ENCODE measurements around the gene IRF8. TPM values are rescaled to one million over a fixed set of nuclear protein-coding genes. Genes with fewer than 3 reads are reported as not detected.

The IRF8 gene
- total RNA-seq, 3 donors from 2014 or later = 16.7 to 121 (median 20.2) TPM

DNA sequence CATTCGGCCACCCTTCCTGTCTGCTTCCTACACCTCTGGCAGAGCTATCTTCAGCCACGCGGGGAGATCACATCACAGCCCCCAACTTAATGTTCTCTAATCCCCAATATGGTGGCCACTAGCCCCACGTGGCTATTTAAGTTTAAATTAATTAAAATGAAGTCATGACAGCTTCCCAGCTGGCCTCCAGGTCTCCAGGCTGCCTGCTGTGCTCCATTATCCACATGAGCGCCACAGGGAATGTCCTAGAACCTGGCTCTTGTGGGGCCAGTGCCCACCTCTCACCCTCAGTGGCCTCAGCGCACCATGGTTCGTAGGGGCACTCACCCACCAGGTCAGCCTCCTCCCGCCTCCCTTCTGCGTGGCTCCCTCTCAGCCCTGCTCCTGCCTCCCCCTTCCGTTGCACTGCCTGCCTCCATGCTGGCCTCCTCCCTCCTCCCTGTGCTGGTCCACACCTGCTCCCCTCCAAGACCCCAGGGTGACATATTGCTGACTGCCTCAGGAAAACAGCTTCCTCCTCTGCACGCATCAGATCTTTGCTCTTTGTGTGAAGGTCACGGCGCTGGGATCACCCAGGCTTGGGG, 47.7 kb downstream of the IRF8 start:
- Histone ChIP-seq H3K27me3 (peaks cover 0 to 46% of the 10 kb centered on the region in 2 donors), H3K4me1 (no peaks in the 10 kb centered on the region), H3K36me3 (no peaks in the 10 kb centered on the region), H3K4me3 (no peak overlapping the region), H3K27ac (no peak overlapping the region), H3K9me3 (no peaks in the 10 kb centered on the region)
- DNase-seq (ENCODE audit: low spot score in 2 of 2) = no peak
- intact Hi-C loops (cut with DNase I; ENCODE audit: low total_unique reads) = no loop called here
- TF ChIP-seq POLR2AphosphoS5 (IDR thresholded peaks at IDR 0.05) (no peak), POLR2A (IDR thresholded peaks at IDR 0.05) (no peak)
- TF ChIP-seq, protein P1, sequence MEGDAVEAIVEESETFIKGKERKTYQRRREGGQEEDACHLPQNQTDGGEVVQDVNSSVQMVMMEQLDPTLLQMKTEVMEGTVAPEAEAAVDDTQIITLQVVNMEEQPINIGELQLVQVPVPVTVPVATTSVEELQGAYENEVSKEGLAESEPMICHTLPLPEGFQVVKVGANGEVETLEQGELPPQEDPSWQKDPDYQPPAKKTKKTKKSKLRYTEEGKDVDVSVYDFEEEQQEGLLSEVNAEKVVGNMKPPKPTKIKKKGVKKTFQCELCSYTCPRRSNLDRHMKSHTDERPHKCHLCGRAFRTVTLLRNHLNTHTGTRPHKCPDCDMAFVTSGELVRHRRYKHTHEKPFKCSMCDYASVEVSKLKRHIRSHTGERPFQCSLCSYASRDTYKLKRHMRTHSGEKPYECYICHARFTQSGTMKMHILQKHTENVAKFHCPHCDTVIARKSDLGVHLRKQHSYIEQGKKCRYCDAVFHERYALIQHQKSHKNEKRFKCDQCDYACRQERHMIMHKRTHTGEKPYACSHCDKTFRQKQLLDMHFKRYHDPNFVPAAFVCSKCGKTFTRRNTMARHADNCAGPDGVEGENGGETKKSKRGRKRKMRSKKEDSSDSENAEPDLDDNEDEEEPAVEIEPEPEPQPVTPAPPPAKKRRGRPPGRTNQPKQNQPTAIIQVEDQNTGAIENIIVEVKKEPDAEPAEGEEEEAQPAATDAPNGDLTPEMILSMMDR (IDR thresholded peaks at IDR 0.05) = no peak

DNA sequence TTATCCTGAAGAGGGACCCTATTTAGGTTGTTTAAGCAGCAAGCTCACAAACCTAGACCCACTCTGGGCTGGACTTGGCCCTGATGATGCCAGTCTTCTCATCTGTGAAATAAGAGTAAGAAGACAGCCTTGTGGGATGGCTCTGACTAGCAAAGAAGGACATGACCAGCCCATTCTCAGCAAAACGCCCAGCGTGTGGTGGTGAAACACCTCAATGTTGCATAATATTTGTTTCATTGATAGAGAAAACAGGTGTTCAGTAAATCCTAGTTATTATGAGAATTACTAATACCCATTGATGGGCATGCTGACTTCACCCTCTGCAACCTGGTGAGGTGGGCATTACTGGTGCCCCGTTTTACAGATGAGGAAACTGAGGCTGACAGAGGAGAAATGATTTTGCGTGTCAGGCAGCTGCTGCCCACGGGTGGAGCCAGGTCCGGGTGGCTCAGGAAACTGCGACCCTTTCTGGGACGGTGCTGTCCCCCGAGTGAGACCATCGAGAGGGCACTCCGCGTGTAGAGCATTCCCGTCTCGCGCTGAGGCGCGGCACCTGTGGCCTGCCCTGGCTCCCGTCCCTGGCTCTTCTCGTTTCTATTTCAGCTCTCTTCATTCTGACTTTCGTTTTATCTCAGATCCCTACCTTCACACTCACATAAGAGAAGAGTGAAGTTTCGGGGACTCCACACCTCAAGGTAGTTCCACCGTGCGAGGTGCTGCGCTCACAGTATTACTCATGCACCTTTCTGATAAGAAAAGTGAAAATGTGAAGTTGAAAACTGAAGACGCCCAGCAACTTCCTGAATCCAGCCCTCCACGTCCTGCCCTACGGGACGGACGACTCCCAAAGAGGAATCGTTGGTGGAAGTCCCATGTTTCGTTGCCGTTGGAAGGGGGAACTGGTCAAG, 48.5 kb downstream of the IRF8 start:
- DNase-seq (ENCODE audit: low spot score in 2 of 2) = no peak
- H3K27ac ChIP-seq = no peak overlapping the region

DNA sequence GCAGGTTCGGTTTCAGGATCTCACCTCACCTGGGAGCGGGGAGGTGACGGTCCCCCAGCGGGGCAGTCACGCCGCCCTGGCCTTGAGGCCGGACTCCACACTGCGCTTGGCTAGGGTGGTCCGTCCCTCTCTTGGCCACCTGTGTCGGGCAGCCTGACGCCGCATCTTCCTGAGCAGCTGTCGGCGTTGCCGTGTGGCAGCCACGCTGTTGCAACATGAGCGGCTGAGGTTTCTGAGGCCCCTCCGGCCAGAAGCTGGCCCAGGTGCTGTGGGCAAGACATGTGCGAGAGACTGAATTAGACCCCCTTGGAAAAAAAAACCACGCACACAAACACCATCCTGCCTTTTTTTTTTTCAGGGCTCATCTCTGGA, 49.2 kb downstream of the IRF8 start:
- H3K9me3 ChIP-seq = no peaks in the 10 kb centered on the region
- no peak overlapping the region for H3K4me3 ChIP-seq
- H3K27ac ChIP-seq = no peak overlapping the region
- TF ChIP-seq, protein P1 (IDR thresholded peaks at IDR 0.05) = no peak
- TF ChIP-seq POLR2AphosphoS5 (IDR thresholded peaks at IDR 0.05) (no peak), POLR2A (IDR thresholded peaks at IDR 0.05) (no peak)
- intact Hi-C loops (cut with DNase I; ENCODE audit: low total_unique reads) = no loop called here
- no peaks in the 10 kb centered on the region for H3K4me1 ChIP-seq
- H3K27me3 ChIP-seq = peaks cover 0 to 46% of the 10 kb centered on the region in 2 donors
- DNase-seq (ENCODE audit: low spot score in 2 of 2) = no peak
- H3K36me3 ChIP-seq = no peaks in the 10 kb centered on the region

More for the DNA sequence above, 48.5 kb downstream of the IRF8 start:
- no peaks in the 10 kb centered on the region for H3K9me3 ChIP-seq
- H3K4me1 ChIP-seq = no peaks in the 10 kb centered on the region
- peak overlapping the region in 1 of 3 donors; percentile 6 for H3K4me3 ChIP-seq
- TF ChIP-seq POLR2AphosphoS5 (IDR thresholded peaks at IDR 0.05) (no peak), POLR2A (IDR thresholded peaks at IDR 0.05) (no peak)
- no peaks in the 10 kb centered on the region for H3K36me3 ChIP-seq
- peaks cover 0 to 46% of the 10 kb centered on the region in 2 donors for H3K27me3 ChIP-seq
- intact Hi-C loops (cut with DNase I; ENCODE audit: low total_unique reads) = no loop called here

DNA sequence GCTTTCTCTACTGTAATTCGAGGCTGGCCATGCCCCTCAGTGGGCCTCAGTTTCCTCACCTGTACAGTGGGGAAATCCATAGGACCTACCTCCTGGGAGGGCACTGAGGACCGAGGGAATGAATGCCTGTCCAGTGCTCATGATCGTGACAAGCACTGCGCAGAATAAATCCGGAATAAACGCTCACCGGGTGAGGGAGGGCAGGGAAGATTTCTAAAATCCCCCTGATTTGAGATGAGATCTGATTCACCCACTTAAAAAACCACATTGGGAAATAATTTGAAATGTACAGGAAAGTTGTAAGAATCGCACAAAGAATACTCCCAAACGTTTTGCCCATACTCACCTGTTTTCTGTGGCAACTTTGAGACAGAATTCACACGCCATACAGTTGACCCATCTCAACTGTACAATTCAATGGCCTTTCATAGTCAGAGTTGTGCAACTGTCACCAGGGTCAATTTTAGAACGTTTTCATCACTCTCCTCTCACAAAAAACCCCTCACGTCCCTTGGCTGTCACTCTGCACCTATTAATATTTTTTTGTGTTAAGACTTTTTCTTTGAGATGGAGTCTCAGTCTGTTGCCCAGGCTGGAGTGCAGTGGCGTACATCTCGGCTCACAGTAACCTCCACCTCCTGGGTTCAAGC, 49.8 kb downstream of the IRF8 start:
- no peak overlapping the region for H3K27ac ChIP-seq
- no peak for TF ChIP-seq POLR2AphosphoS5 (IDR thresholded peaks at IDR 0.05)
- no peak for TF ChIP-seq POLR2A (IDR thresholded peaks at IDR 0.05)
- TF ChIP-seq, protein P1 (IDR thresholded peaks at IDR 0.05) = no peak
- H3K4me3 ChIP-seq = no peak overlapping the region
- no peaks in the 10 kb centered on the region for H3K4me1 ChIP-seq
- no peaks in the 10 kb centered on the region for H3K9me3 ChIP-seq
- H3K27me3 ChIP-seq = peaks cover 0 to 46% of the 10 kb centered on the region in 2 donors
- DNase-seq (ENCODE audit: low spot score in 2 of 2) = no peak
- no peaks in the 10 kb centered on the region for H3K36me3 ChIP-seq
- intact Hi-C loops (cut with DNase I; ENCODE audit: low total_unique reads) = no loop called here

DNA sequence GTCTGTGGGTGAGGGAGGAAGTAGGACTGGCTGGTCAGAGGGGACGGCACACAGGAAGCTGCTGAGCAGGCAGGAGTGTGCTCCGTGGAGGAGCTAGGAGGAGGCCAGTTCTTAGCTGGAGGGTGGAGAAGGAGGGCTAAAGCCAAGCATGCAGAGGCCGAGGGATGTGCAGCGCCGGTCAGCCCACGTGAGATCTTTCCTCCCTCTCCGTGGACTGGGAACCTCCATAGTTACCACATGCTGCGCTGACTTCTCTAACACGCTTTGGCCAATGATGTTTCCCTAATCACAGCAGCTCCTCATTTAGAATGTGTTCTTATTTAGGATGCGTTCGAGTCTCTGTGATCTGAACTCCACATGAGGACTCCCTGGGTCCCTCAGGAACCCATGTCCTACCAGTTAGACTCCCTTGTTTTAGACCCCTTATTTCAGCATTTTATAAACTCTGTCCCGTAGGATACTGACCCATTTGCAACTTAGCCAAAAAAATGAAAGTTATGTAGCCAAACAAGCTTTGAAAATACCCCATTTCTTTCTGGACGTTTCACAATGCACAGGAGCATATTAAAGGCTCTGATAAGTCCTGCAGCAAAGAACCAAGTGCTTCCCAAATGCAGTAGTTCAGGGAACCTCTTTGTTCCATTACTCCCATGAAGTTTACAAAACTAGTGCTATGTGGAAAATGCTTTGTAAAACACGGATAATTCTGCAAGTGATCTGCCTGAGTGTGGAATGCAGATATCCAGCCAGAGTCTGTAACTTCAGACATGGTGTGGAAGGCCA, 51.4 kb downstream of the IRF8 start:
- H3K4me3 ChIP-seq = no peak overlapping the region
- H3K9me3 ChIP-seq = no peaks in the 10 kb centered on the region
- TF ChIP-seq, protein P1 (IDR thresholded peaks at IDR 0.05) = no peak
- TF ChIP-seq POLR2A (IDR thresholded peaks at IDR 0.05) (no peak), POLR2AphosphoS5 (IDR thresholded peaks at IDR 0.05) (no peak)
- DNase-seq (ENCODE audit: low spot score in 2 of 2) = no peak
- H3K27ac ChIP-seq = no peak overlapping the region
- intact Hi-C loops (cut with DNase I; ENCODE audit: low total_unique reads) = no loop called here
- H3K36me3 ChIP-seq = no peaks in the 10 kb centered on the region
- H3K4me1 ChIP-seq = no peaks in the 10 kb centered on the region
- peaks cover 0 to 46% of the 10 kb centered on the region in 2 donors for H3K27me3 ChIP-seq
